ENCODE results near the gene MALRD1.

The MALRD1 gene

DNA sequence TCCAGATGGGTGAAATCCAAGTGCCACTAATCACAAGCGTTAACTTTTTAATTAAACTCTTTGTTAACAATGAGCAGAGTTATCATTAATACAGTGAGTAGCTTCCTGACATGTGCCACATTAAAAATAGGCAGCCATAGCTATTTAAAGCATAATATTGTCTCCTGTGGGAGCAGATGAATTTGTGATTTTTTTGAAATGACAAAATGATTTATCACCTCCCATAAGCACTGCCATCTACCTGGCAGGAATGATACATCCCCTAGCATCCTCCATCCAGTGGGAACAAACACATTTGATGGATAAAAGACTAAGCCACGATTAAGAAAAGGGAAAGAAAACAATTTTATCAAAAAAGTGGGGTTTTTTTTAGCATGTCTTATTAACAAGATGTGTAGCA, 605.3 kb downstream of the MALRD1 start:
- no peak for DNase-seq (ENCODE audit: low read depth)

DNA sequence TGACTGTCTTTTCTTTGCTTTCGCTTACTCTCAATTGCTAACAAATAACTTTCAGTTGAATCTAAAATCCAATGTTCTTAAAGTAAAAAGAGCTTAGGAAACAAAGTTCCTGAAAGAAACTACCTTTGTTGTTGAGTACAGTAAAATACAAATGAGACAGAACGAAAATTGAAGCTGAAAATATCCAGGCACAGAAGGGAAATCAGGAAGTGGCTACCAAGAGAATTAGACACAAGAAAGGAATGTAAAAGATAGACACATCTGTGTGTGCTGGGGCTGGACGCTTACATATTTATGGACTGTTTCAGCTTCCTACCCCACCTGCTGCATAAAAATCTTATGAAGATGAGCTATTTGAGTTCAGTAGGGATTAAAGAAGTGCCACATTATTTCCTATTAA, 606.0 kb downstream of the MALRD1 start:
- peak; percentile 73 for DNase-seq (ENCODE audit: low read depth)

DNA sequence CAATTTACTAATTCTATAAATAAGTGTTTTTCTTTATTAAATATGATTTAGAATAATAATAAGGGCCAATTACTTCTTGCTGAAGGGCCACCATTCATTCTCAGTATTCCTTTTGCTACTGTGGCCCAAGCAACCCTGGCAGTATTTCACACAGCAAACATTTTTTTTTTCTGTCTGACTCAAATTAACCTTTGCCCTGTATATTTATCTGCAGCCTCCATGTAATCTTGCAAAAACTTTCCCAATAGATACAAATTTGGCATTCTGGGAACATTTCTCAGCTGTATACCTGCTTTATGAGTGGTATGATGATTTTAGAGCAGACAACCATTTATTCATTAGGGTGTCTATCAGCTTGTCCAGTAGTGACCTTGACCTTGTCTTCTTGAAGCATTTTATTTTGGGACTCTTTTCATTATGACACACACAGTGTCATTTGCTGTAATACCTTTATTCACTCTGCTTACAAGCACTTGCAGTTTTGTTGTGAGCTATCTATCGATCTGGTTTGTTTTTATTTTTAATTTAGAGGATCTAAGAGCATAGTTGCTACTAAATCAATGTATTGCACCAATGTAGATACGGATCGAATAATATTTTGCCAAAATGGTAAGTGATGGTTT, 607.9 kb downstream of the MALRD1 start:
- no peak for DNase-seq (ENCODE audit: low read depth)

DNA sequence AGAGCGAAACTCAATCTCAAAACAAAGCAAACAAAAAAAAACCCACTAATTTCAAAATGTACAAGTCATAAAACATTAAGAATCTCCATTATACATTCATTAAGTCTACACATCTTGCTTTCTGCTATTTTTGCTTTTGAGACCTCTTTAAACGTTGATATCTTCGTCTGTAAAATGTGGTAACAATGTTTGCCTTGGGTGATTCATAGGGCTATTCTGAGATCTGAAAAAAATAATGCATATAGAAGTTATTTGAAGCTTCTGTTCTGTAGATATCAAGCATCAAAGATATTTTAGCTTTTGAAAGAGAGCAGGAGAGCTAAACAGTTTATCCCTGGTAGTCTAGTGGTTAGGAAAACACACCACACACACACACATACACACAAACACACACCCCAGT, 609.5 kb downstream of the MALRD1 start:
- peak; percentile 37 for DNase-seq (ENCODE audit: low read depth)

DNA sequence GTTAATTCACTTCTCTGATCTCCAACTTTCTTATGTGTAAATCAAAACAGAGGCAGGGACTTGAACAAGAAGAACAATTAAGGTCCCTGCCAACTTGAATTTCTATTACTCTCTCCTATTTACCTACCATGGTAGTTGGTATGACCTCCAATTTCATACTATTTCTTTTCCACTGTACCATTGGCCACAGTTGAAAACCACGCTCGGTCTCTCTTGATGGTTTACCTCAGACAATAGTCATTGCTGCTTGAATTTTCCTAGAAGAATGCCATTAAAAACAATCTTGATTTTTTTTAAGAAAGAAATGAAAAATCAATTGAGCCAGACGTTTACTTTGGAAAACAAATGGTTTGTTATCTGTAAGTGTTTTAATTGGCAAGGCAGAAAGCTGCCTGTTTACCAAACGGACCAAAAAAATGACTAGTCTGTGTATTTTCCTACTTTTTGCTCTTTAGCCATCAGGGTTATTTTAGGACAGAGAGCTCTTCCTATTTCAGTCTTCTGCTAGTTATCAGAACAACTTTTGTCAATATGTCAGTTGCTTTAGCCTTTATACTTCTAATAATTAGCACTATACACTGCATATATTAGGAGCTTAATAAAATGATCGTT, 610.1 kb downstream of the MALRD1 start:
- DNase-seq (ENCODE audit: low read depth): no peak

DNA sequence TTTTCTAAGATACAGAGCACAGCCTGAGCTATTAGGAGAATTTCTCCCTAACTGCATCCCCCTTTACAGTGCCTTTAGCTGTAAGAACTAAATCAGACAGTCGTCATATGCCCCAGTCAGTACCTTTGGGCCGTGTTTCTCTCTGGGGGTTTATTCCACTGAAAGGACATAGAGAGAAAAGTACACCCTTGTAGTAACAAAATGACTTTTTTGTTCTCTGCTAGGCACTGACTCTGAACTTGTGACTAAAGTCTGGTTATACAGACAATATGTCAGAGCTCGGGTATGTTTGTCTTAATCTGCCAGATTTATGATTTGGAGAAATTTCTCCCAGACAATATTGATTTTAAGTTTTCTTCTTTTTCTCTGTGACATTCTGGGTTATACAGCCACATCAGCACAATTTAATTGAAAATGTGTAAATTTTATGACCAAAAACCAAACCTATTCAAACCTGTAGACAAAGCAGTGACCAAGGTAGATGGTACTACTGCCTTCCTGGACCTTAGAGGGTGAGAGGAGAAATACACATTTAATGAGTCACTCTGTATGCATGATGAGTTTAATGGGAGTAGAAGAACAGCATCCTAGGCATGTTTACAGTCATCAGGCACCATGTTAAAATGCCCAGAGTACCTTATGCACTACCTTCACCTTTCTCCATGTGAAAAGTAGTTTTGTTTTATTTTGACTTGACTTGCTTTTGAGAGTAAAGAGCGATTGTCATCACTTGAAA, 611.5 kb downstream of the MALRD1 start:
- peak; percentile 27 for DNase-seq (ENCODE audit: low read depth)

DNA sequence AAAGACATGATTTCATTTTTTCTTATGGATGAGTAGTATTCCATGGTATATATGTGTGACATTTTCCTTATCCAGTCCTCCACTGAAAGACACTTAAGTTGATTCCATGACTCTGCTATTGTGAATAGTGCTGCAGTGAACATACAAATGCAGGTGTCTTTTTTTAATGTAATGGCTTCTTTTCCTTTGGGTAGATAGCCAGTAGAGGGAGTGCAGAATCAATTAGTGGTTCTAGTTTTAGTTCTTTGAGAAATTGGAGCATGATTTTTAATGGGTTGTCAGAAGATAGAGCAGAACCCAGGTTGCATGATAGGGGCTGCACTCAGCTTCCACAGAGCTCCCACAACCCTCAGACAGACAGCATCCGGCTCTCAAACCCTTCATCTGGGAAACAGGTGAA, 614.7 kb downstream of the MALRD1 start:
- no peak for DNase-seq (ENCODE audit: low read depth)

DNA sequence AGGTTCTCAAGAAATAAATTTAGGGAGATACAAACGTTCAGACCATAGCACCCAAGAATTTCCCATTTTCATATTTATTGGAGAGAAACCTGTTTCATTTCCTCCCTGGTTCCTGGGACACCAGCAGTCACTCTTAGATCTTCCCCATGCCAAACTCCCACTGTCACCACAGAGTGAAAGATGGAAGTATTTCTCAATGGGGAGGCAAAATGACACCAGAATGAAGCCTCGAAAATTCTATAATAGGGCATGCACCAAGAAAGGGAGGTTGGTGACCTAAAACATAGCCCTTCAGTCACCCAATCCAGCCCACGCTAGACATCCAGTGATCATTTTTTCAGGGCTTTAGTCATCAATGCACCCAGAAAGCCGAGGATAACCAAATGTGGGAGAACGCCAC, 619.5 kb downstream of the MALRD1 start:
- DNase-seq (ENCODE audit: low read depth): no peak

DNA sequence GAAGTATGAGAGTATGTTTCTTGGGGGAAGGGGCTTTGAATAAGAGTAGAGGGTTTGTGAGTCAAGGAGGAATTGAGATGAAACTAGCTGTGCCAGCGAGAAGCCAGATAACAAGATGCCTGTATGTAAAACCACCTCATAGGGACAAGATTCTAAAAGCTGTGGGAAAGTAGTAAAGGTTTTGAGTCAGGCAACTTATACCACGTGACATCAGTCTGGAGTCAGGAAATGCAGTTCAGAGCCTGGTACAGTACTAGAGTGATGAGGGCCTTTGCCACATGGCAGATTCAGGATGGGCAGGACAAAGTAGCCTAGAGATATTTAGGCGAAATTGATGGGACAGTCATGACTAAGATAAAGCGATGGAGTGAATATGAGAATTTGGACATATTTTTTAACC, 627.5 kb downstream of the MALRD1 start:
- DNase-seq (ENCODE audit: low read depth): no peak

DNA sequence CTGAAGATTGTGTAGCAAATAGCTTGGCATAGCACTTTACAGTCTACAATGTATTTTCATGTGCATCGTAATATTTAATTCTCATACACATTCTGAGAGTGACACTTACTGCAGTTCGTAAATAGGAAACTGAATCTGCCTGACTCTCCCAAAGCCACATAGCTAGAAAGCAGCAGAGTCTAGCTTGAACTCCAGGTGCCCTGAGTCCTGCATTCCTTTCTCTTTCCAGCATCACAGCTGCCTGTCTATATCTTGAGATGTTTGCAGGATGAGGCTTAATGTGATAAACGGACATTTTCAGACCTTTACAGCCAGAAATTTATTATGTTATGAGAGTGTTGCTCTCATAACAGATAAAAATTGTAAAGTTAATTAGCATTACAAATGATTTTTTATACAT, 634.8 kb downstream of the MALRD1 start:
- DNase-seq (ENCODE audit: low read depth): no peak

DNA sequence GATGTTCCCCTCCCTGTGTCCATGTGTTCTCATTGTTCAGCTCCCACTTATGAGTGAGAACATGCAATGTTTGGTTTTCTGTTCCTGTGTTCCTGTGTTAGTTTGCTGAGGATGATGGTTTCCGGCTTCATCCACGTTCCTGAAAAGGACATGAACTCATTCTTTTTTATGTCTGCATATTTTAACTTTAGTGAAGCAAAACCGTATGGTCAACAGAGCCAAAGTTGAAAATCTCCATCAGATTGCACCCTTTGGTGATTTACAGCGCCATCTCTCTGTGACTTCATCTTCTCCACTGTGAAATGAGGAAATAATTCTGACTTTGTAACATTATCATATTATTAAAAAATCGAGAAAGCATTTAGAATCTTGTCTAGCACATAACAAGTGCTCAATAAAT, 635.4 kb downstream of the MALRD1 start:
- no peak for DNase-seq (ENCODE audit: low read depth)

DNA sequence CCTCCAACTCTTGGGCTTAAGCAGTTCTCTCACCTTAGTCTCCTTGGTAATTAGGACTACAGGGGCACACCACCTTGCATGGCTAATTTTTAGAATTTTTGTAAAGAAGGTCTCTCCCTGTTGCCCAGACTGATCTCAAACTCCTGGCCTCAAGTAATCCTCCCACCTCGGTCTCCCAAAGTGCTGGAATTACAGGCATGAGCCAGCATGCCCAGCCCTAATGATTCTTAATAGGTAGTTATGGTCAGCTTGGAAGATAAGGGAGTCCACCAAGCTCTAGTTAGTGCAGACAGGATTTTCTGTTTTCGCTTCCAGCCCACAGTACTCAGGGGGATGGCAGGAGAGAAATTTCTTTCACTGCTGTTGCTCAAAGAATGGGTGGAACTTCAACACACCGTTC, 639.7 kb downstream of the MALRD1 start:
- no peak for DNase-seq (ENCODE audit: low read depth)

DNA sequence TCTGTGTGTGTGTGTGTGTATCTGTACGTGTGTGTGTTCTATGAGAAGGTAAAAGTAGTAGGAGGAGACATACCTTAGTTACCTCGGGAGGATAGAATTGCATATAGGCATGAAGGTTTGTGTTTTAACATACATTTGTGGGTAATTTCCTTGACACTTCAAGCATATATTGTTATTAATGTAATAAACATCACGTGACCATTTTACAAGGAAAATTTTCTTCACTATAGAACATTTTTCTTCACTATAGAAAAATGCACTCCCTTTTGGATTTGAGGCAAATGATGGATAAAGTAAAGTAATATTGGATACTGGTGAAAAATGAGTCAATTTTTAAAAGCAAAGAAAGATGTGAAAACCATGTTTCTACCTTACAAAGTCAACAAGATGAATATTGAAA, 640.6 kb downstream of the MALRD1 start:
- no peak for DNase-seq (ENCODE audit: low read depth)

DNA sequence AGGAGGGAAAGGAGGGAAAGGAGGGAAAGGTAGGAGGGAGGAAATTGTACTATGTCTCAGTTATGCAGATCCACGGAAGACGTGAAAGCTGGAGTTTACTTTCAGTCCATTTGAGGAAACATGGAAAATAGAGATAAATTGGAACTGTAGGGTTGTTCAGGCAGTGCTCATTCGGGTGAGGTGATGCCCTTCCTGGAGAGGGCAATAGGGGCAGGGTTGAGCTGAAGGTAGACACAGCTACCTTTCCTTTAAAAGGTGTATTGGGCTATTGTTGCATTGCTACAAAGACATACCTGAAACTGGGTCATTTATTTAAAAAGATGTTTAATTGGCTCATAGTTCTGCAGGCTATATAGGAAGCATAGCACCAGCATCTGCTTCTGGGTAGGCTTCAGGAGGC, 650.7 kb downstream of the MALRD1 start:
- no peak for DNase-seq (ENCODE audit: low read depth)

DNA sequence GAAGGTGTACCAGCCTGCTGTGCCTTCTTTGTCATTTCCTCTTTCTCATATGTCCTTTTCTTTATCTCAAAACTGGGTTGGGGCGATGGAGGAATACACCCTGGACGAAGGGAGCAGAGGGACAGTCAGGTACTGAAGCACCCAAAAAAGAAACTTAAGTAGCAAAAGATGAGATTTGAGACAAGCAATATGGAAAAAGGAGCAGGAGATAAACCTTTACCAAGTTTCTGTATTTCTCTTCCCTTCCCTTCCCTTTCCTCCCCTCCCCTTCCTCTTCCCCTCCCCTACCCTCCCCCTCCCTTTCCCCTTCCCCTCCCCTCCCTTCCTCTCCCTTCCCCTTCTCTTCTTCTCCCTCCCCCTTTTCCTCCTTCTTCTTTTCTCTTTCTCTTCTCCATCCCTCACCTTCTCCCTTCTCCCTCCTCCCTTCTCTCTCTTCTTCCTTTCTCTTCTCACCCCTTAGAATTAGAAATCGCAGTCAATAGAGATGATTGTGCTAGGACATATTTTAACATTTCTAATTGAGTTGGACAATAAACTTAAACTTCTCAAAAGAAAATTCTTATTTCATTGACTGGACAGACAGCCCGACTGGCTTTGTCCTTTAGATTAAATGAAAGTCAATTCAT, 652.9 kb downstream of the MALRD1 start:
- no peak for DNase-seq (ENCODE audit: low read depth)

DNA sequence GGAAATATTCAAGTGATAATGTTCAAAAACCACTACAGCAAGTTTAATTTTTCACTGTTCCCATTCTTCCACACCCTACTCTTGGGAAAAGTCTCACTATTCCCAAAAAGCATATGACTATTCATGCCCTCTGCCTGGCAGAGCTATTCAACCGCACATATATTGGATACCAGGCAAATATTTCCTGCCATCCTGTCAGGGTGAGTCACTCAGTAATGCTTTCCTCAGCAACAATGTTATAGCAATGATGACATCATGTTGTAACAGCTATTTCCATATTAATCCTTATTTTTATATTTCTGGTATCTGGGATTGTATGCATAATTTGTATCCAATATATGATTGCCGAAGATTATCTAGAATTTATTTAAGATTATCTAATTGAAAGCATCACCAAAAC, 653.6 kb downstream of the MALRD1 start:
- DNase-seq (ENCODE audit: low read depth): no peak

DNA sequence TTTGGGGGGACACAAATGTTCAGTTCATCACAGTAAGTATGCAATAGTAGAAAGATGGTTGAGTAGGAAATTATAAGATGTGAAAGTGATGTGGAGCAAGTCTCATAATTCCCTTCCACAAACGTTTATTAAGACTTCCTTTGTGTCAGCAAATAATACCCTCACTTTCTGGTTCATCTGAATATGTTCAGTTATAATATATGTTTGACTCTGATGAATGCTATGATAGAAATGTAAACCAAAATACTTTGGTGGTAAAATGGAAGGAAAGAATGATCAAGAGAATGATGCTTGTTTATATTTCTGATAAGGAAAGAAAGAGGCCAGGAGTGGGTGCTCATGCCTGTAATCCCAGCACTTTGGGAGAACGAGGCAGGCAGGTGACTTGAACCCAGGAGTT, 655.9 kb downstream of the MALRD1 start:
- DNase-seq (ENCODE audit: low read depth): no peak

DNA sequence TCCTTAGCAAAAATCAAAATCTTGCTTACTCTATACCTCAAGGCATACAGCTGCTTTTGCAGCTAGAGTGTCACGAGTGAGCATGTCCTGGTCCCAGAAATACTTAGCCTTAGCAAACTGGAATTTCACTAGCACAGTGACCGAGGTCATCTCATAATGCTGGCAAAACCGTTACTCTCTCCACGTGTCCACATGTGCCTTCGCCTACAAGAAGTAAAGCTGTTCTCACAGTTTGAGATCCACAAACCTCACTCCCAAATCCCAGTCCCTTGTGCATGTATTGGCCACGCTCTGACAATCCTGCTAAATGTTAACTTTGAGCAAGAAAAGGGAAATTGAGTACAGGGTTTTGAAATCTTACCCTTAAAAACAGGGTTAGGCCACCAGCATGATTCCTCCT, 656.6 kb downstream of the MALRD1 start:
- DNase-seq (ENCODE audit: low read depth): no peak

DNA sequence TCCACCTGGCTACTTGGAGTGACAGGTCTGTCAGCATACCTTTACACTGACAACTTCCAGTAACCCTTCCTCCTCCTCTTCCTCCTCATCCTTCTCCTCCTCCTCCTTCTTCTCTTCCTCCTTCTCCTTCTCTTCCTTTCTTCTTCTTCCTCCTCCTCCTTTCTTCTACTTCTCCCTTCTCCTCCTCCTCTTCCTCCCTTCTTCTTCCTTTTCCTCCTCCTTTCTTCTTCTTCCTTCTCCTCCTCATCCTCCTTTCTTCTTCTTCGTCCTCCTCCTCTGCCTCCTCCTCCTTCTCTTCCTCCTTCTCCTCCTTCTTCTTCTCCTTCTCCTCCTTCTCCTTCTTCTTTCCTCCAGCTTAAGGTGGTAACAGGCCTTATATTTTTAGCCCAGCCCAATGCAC, 658.3 kb downstream of the MALRD1 start:
- DNase-seq (ENCODE audit: low read depth): no peak

DNA sequence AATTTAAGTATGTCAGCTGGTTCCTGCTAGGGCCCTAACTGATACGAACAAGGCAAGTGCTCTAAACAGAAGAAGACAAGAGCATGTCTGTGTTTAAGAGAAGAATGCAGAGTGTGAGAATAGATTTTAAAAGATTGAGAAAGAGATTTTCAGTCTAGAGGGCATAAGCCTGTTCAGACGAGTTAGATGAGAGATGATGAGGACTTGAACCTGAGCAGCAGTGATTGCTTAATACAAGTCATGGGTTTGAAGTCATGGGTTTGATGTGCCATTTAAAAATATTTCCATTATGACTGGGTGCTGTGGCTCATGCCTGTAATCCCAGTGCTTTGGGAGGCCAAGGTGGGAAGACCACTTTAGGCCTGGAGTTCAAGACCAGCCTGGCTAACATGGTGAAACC, 658.8 kb downstream of the MALRD1 start:
- no peak for DNase-seq (ENCODE audit: low read depth)

DNA sequence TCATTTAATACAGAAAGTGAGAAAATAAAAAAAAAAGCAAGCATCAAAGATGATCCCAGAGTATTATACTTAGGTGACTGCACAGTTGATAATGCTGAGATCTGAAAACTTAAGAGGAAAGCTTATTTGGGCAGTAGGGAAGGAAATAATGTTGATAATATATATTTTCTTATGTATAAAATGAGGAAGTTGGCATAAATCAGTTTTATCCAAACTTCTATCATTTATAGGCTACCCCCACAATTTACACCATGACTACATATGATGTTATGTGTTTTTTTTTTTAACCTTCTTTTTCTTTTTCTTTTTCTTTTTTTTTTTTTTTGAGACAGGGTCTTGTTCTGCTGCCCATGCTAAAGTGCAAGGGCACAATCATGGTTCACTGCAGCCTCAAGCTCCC, 659.4 kb downstream of the MALRD1 start:
- no peak for DNase-seq (ENCODE audit: low read depth)

DNA sequence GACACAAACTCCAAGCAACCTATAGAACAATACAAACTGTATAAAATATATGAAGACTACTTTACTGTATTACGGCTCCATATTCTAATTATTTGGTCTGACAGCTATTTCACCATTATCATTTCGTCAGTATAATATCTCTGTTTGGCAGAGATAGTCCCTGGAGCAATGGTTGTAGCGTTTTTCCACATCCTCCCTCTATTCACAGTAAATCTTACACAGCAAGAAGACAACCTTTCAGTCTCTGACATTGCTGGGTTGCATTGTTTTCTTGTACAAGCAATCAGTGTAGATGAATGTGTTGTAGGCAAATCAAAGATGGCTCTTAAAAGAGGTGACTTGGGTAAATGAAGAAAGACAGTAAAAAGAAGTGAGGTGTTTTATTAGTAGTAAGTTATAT, 662.0 kb downstream of the MALRD1 start:
- DNase-seq (ENCODE audit: low read depth): no peak

DNA sequence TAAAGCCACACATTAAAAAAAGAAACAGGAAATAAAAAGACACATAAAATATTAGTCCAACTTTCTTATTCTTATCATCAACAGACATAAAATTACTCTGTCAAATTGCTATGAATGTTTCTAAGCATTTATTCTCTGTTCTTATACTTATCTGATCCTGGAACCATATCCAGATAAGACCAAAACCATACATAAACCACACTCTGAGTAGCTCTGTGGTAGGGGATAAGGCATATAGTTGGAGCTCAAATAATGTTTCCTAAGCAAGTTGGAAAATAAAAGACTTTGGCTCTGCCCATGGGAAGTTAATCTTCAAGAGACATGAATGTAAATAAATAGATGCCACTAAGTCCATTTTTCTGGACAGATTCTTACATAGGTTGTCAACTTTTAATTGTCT, 664.6 kb downstream of the MALRD1 start:
- DNase-seq (ENCODE audit: low read depth): no peak

All from non-pigmented ciliary epithelial cell (primary cell).